Measurements from ENCODE around the gene PACS2.

Gene PACS2

DNA sequence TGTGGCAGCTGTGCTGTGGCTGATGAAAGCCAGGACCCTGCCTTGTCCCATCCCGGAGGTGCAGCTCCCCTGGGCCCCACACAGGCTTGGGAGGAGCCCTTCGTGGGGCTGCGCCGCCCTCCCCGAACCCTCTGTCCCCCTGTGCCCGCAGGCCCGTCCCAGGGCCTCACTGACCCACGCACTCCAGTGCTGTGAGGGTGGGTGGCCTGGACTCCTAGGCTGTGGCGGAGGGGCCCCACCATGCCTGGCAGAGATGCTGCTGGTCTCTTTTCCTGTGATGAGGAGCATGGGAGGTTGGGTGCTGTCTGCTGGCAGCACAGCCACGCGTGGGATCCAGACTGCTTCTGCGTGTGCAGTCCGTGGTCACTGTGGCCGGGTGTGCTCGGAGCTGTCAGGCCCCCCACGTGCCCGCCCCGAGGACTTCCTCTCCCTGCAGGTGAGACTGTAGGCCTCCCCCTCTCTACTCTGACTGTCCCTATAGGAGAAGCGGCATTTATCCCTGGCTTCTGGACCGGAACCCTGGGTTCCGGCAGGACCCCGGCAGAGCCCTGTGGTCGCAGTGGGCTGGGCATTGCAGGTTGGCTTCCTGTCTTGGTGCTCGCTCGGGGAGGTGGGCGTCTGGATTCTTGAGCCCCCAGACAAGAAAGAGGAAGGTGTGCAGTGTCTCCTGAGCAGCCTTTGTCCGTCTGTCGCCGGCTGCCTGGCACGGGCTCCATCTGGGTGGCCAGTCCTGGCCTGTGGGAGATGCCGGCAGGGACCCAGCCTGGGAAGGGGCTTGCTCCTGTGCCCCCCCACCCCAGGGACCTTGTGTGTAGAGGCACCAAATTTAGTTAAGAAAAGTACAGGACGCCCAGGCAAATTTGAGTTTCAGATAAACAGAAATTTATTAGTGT is 107.4 kb downstream of the PACS2 start:
- DNase-seq (ENCODE audit: low read depth): no peak

DNA sequence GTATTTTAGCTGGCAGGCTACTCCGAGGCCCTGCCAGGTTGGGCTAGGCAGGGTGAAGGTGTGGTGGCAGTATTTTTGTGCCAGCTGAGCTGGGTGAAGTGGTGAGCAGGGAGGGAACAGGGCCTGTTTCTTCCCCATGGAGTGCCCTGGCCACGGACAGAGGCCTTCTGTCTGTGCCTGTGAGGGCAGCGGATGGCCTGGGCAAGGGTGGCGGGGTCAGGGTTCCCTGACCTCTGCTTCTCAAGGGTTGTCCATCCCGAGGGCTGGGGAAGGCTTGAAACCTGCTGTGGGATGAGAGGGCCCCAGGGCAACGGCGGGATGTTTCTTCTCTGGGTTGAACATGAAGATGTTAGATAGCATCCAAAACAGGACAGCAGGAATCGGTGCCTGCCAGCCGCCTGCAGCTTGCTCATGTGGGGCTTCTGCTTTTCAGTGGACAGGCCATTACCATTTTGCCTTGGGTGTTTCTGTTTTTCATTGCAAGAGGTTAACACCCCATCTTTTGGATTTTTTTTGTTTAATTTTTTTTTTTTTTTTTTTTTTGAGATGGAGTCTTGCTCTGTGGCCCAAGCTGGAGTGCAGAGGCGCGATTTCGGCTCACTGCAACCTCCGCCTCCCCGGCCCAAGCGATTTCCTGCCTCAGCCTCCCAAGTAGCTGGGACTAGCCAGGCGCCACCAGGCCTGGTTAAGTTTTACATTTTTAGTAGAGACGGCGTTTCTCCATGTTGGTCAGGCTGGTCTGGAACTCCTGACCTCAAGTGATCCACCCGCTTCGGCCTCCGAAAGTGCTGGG is 108.3 kb downstream of the PACS2 start:
- no peak for DNase-seq (ENCODE audit: low read depth)

DNA sequence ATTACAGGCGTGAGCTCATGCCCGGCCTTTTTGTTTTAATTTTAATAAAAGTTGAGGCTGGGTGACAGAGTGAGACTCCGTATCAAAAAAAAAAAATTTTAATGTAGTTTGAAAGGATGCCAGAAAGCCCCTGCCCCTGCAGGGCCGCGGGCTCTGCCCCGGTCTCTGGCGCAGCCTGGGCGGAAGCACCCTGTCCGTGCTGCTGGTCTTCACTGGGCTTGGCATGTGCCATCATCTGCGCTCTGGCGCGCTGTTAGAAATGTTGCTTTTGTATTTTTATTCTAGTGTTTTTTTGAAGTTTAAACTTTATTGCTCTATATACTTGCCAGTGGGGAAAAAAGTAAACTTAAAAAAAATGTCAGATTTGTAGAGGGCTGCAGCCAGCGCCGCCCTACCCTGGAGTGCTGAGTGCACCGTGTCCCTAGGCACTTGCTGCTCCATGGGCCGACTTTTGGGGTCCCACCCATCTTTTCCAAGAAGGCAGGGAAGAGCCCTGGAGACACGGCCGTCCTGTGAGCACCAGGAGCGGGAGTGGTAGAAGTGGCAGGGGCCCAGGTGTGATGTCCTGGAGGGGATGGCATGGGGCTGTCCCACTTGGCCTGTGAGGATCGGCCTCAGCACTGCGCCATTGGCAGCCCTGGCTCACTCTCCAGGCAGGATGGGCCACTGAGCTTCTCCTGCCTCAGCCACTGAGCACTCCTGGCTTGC is 109.1 kb downstream of the PACS2 start:
- no peak for DNase-seq (ENCODE audit: low read depth)

DNA sequence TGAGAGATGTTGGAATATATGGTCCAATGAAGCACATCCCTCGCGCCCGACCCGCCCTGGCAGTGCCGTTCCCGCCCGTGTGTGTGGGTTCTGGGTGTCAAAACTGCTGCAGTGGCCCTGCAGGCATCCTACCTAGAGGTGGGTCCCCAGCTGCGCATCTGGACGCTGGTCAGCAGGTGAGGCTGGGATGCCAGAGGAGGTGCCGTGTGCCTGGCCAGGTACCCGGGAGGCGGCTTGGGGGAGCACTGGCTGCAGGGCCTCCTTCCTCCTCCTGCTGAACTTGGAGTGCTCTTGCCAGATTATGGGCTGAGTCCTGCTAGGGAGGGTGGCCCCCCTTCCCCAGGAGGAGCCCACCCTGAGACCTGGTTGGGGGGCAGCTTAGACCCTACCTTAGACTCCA is 110.3 kb downstream of the PACS2 start:
- DNase-seq (ENCODE audit: low read depth): no peak

DNA sequence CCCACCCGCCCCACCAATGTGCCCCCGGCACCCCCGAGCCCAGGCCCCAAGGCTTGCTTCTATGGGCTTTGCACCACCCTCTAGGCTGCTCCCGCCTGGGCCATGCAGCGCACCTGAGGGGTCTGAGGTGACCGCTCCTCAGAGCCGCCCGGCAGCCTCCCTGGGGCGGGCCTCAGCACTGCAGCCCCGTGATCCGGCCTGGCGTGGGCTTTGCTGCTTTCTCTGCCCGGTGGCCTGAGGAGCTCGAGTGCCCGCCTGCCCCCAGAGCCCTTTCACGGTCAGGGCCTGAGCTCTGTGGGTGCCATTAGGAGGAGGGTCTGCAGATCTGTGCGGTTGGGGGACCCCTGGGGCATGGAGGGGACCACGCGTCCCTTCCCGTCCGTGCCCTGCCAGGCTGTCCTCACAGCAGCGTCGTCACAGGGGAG is 111.3 kb downstream of the PACS2 start:
- no peak for DNase-seq (ENCODE audit: low read depth)

DNA sequence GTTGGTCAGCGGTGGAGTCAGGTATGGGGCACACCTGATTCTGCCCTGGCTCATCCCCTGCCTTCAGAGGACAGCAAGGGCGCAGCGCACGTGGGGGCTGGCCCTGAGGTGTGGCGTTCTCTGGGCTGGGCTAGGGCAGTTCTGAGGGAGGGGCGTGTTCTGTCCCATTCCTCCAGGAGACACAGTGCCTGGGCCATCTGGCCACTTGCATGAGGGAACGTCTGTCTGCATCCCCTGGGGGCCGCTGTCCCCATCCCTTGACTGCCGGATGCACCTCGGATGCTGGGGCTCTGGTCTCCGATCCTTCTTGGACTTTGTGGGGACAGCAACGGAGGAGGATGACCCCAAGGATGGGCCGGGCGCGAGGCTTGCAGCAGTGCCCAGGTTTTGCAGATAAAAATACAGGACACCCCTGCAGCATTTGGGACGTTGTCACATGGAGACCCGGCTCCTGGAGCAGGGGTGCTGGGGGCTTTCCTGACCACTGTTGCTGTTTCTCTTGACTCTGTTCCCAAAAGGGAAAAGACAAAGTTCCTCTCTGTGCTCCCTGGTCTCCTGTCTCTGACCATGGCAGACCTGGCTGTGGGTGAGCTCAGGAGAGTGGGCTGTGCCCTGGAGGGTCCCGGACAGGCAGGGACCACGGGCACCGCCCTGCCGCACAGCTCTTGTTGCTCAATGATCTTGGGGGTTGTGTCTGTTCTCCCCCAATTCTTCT is 112.0 kb downstream of the PACS2 start:
- DNase-seq (ENCODE audit: low read depth): no peak

DNA sequence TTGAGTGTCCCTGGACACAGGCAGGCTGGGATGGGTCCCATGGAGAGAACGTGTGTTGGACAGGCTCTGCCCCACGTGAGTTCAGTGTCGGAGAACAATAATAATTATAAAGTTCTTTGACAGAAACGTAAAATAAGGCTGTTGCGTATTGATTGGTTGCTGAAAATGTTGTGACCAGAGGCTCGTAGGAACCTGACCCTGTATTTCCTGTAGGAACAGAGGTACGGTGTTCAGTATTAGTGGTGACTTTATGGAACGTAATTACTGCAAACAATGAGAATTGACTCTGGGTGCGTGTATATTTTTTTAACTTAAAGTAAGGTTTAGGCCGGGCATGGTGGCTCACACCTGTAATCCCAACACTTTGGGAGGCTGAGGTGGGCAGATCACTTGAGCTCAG is 112.9 kb downstream of the PACS2 start:
- DNase-seq (ENCODE audit: low read depth): no peak

DNA sequence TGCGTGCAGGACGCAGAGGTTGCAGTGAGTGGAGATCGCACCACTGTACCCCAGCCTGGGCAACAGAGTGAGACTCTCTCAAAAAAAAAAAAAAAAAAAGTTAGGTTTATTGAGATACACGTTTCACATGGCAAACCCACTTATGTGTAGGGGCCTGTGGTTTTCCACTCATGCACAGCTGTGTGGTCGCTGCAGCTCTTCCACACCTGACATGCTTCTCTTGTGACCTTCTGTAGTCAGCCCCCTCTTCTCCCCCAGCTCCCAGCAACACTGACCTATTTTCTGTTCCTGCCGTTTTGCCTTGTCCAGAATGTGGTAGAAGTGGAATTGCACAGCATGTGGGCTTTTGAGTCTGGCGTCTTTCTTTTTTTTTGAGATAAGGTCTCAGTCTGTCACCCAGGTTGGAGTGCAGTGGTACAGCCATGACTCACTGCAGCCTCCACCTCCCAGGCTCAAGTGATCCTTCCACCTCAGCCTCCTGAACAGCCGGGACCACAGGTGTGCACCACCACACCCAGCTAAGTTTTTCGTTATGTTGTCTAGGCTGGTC is 113.5 kb downstream of the PACS2 start:
- no peak for DNase-seq (ENCODE audit: low read depth)

DNA sequence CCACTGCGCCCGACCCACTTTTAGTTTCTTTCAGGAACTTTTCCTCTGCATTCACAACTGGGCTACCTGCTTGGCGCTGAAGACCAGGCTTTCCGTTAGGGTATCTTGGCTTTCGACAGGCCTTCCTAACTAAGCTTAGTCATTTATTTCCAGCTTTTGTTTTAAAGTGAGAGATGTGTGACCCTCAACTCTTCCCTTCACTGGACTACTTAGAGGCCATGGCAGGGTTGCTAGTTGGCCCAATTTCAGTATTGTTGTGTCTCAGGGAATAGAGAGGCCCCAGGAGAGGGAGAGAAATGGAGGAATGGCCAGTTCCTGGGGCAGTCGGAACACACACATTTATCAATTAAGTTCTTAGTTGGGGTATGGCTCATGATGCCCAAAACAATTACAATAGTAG is 115.5 kb downstream of the PACS2 start:
- DNase-seq (ENCODE audit: low read depth): no peak

DNA sequence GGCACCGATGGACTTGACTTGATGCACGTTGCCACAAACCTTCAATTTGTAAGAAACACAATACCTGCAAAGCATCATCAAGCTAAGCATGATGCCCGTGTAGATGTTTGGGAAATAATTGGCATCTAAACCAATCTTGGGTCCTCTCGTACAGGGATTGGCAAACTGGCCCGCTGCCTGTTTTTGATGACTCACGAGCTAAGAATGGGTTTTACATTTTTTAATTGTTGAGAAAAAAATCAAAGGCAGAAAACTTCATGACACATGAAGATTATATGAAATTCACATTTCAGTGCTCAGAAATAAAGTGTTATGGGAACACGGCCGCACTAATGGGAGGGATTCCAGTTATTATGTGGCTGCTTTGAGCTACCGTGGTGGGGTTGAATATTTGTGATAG is 116.0 kb downstream of the PACS2 start:
- peak; percentile 77 for DNase-seq (ENCODE audit: low read depth)

DNA sequence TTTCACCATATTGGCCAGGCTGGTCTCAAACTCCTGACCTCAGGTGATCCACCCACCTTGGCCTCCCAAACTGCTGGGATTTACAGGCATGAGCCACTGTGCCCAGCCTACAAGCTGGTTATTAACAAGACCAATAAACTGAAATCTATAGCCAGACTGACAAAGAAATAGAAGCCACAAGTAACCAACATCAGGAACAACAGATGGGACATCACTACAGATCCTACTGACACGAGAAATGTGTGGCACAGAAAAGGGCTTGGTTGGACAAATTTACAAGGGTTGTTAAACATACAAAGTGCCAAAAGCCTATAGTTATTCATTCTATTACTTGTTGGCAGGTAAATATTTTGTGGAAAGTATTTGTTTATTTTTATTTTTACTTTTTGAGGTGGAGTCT is 116.7 kb downstream of the PACS2 start:
- DNase-seq (ENCODE audit: low read depth): no peak

DNA sequence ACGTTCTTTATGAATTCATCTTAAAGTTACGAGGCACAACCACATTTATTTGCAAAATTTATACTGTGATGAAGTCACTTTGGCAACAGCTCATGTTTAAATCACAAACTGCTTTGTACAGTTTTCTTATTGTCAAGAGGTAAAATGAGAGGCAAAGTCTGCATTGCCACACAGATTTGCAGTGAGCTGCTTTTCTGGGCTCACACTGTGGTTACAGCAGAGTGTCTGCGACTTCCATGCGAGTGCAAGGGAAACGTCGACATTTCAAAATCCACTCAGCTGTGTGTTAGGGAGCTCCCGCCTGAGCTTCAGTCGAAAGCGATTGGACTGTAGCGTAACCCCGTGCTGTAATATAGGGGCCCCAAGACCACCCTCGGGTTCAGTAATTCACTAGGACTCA is 118.1 kb downstream of the PACS2 start:
- no peak for DNase-seq (ENCODE audit: low read depth)

DNA sequence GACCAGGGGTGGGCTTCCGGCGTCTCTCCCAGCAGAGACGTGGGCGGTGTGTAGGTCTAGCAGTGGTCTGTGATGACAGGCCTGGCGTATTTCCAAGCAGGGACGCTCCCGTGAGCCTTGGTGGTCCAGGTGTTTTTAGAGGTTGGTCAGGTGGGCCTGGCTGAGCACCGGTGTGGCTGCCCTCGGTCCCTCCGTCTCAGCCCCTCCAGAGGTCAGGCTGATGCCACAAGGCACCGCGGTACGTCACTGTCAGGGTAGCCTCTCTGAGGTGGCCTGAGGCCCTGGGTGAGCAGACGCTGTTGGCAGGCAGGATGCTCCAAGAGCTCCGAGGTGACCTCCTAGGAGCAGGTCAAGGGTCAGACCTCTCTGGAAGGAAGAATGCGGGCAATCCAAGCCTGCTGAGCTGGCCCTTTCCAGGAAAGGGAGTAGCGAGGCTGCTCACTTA is 118.6 kb downstream of the PACS2 start:
- no peak for DNase-seq (ENCODE audit: low read depth)

DNA sequence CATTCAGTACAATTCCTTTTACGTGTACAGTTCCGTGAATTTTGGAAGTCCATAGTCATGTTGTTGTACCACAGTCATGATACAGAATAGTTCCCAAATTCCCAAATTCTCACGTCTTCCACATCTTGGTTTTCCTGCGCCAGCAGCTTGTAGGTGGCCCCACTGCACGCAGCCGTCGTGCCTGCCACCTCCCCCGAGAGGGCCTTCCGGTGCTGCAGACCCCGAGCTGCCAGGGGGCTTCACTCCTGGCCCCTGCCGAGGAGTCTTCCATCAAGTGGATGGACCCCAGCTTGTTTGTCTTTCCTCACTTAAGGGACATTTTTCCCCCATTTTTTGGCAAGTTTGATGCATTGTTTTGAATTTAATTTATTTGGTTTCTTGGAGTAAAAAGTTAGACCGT is 121.9 kb downstream of the PACS2 start:
- no peak for DNase-seq (ENCODE audit: low read depth)

DNA sequence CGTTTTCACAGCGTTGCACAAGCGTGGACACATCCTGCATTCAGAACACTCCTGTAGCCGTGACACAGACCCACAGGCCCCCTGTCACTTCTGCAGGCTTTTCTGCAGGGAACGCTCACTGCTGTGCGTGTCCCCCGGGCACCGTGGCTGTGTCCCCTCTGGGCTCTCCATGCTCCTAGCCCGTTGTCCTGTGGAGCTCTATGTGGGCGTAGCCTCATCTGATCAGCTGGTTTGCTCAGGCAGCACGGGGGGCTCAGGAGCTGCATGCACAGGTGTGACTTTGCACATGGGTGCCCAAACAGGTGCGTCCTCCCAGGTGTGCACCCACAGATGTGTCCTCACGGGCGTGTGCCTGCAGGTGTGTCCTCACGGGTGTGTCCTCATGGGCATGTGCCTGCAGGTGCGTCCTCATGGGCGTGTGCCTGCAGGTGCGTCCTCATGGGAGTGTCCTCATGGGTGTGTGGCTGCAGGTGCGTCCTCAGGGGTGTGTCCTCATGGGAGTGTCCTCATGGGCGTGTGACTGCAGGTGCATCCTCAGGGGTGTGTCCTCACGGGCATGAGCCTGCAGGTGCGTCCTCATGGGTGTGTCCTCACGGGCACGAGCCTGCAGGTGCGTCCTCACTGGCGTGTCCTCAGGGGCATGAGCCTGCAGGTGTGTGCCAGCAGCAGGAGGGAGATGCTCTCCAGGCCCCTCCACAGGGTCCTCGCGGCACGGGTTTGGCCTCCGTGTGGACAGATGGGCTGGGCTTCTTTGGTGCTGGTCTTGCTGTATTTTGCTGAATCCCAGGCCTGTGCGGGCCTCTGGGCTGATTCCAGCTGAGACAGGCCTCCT is 122.6 kb downstream of the PACS2 start:
- DNase-seq (ENCODE audit: low read depth): no peak

DNA sequence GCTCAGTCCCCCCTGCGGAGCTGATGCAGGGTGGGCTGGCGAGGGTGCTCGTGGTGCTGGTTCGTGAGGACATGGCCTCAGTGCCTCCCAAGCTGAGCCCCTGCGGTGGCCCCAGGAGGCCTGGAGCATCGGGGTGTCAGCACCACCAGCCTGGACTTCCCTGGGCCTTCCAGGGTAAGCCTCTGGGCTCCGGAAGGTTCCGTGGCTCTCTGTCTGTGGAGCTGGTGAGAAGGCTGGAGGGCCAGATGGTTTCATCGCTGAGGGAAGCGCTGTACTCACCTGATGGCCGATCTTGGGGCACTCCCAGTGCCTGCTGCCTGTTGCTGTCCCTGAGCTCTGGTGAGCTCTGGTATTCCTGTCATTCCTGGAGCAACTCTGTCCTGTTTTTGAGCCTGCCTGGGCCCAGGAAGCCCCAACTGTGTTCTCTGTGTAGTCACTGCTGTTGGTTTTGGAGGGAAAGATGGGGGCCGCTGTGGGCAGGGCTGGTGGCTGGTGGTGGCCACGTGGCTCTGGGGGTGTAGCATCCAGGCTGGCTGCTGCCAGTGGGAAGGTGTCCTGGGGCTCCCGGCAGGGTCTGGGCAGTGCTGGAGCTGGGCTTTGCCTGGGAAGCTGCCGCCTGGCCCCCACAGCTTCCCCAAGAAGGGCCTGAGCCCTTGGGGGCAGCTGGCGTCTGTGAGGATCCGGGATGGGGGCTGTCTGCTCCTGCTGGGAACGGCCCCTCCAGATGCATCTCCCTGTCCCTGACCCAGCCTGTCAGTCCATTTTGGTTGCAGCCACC is 123.4 kb downstream of the PACS2 start:
- no peak for DNase-seq (ENCODE audit: low read depth)

DNA sequence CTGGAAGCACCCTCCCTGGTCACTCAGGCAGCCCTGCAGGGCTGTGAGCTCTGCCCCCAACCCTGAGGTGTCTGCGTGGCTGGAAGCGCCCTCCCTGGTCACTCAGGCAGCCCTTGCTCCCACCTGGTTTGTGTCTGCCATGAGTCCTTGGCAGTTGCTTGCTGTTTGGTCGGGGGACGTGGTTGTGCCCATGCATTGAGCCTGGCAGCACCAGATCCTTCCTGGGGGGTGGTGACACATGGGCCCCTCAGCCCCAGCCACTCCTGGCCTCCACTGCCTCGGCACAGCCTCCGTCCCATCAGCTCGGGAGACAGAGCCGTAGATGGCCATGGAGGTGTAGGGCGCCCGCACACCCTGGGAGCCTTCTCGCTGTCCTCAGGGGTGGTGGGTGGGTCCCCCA is 124.6 kb downstream of the PACS2 start:
- no peak for DNase-seq (ENCODE audit: low read depth)

DNA sequence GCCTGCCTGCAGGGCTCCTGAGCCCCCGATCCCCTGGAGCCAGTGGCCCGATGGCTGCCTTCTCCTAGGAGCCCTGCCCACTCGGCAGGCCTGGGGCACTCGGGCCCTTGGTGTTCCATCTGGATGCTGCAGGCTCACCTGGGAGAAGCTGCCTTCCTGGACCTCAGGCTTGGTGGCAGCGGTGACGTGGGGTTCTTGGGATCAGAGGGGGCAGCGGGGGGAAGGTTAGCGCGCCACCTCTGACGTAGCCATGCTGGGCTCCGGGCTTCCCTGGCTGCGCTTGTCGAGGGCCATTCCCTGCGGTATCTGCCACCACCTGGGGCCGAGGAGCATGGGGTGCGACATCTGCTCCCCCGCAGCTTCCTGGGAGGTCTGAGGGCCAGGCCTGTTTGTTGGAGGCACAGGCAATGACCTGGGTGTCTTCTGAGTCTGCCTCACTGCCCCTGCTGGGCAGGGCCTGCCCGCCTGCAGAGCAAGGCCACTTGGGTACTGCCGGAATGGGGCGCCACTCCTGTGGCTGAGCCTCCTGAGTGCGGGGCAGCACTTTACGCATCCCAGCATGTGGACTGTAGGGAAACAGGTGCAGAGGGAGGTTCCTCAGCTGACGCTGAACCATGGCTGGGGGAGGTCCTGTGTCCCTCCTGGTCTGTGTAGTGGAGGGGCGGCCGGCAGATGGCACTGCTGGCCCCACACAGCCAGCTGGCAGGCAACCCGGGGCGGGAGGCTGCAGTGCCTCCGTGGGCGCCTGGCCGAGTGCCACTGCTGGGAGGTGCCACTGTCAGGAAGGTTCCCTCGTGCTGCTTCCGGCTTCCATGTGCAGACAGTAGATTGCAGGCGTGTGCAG is 125.4 kb downstream of the PACS2 start:
- no peak for DNase-seq (ENCODE audit: low read depth)

DNA sequence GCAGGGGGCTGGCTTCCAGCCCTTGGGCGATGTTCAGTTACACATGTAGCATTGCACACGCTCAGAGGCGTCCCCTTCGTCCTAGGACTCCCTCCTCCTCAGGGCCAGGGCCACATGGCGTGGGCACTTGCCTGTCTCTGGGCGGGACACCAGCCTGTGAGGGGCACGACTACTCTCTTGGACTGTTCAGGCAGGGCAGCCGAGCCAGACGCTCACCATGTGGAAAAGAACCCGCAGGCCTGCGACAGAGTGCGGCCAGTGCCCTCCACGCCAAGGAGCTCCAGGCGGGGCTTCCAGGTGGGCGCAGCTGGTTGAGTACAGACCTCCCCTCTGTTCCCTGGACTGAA is 126.0 kb downstream of the PACS2 start:
- DNase-seq (ENCODE audit: low read depth): no peak
